Testis (tissue), 3 donors: ENCODE data around the gene ALDH1L1. TPM values are rescaled to one million over a fixed set of nuclear protein-coding genes. Genes with fewer than 3 reads are reported as not detected.

ENCODE experiments used
- DNase-seq: peaks from one replicate; pipeline ENCODE4 v3.0.0-alpha.2; 2019
- H3K27ac ChIP-seq, 2 donors: fragments of 200-600 bp; sonication (generic); one replicate each; pipeline ENCODE4 v1.5.1; 2019
- H3K27me3 ChIP-seq: fragments of 200-600 bp; sonication (generic); one replicate; pipeline ENCODE4 v1.5.1; 2019
- H3K36me3 ChIP-seq: fragments of 200-600 bp; sonication (generic); one replicate; pipeline ENCODE4 v1.5.1; 2017; ENCODE audit warnings: low read depth; ENCODE audit errors: missing control alignments
- H3K4me1 ChIP-seq: fragments of 200-600 bp; sonication (generic); one replicate; pipeline ENCODE4 v1.5.1; 2019
- H3K4me3 ChIP-seq, 2 donors: fragments of 200-600 bp; sonication (generic); one replicate each; pipeline ENCODE4 v1.5.1; 2017 to 2019
- H3K9me3 ChIP-seq: fragments of 200-600 bp; sonication (generic); one replicate; pipeline ENCODE4 v1.5.1; 2017
- POLR2A ChIP-seq: fragments of 450-650 bp; IDR thresholded peaks from one replicate; pipeline ENCODE4 v1.6.1; 2017; ENCODE audit warnings: antibody characterized with exemption, mild to moderate bottlenecking, moderate library complexity
- WGBS, 2 donors: methylation state at CpG; one replicate each; pipeline ENCODE4 v1.1.5; 2018; 5-methylcytosine and 5-hydroxymethylcytosine counted together
- intact Hi-C: fragments of 100-400 bp; cut with DNase I; formaldehyde crosslinking; loops from one replicate; pipeline ENCODE4 v1.15.1; 2023; ENCODE audit warnings: low total_unique reads
- polyA plus RNA-seq: library from polyadenylated mRNA; stranded (reverse); fragments of 350-450 nt; fragmentation: Illumina TruSeq; extraction: RNeasy Lipid Tissue Mini Kit (QIAGEN cat#74804); gene quantifications from one replicate; pipeline ENCODE4 v1.2.3, GENCODE V29; 2014; ENCODE audit warnings: low read depth, low replicate concordance; ENCODE audit not compliant: insufficient read depth
- total RNA-seq, 2 donors: library from RNA; depleted of rRNA; stranded (reverse); fragments of >200 nt; gene quantifications; one replicate each; pipeline ENCODE4 v1.2.3, GENCODE V29; 2016
- TF ChIP-seq, protein P1 (sequence below), 3 experiments: fragments of 450-650 bp in 2 of 3; fragments of 200-600 bp in 1 of 3; sonication (generic) in 1 of 3; IDR thresholded peaks; one replicate each; pipeline ENCODE4 v1.5.1; 2016 to 2019; ENCODE audit warnings: antibody characterized with exemption in 3 of 3, mild to moderate bottlenecking in 2 of 3, moderate library complexity in 1 of 3

The ALDH1L1 gene
- total and polyA plus RNA-seq, 3 donors from 2014 or later, result 19.6 to 73.8 (median 67.5) TPM

DNA sequence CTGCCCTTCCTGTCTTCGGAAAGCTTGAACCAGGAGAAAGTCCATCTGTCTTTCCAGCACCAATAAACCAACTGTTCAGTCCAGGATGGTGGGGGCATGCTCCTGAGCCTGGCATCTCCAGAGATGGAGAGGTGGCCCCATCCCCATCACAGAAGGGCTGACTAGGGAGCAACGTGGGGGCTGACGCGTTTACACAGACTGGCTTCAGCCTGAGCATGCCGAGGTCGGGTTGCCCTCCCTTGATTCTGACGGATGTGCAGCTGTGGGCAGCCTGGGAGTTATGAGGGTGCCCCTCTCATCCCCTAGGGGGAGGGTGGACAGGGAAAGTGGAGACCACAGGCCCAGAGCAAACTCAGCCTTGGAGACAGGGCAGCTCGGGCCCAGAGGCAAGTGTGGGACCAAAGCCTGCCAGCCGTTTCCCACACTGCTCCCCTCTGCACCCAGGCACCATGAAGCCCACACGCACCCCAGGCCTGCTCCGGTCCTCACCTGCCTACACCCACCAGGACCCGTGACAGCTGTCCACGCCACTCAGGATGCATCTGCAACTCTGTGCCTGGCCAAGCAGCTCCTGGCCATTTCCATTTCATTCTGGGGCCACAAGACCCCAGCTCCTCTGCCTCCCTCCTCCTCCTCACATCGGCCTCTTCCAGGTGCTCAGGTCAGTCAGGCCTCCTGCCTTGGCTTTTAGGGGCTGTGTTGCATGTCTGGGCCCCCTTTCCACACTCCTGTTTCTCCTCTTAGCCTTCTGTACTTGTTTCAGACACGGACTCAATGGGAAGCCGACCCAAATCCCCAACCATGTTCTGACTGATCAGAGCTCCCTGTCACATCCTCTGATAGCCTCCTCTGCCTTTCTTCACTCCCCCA, 48.3 kb downstream of the ALDH1L1 start:
- TF ChIP-seq POLR2A, result no peak
- TF ChIP-seq, protein P1, sequence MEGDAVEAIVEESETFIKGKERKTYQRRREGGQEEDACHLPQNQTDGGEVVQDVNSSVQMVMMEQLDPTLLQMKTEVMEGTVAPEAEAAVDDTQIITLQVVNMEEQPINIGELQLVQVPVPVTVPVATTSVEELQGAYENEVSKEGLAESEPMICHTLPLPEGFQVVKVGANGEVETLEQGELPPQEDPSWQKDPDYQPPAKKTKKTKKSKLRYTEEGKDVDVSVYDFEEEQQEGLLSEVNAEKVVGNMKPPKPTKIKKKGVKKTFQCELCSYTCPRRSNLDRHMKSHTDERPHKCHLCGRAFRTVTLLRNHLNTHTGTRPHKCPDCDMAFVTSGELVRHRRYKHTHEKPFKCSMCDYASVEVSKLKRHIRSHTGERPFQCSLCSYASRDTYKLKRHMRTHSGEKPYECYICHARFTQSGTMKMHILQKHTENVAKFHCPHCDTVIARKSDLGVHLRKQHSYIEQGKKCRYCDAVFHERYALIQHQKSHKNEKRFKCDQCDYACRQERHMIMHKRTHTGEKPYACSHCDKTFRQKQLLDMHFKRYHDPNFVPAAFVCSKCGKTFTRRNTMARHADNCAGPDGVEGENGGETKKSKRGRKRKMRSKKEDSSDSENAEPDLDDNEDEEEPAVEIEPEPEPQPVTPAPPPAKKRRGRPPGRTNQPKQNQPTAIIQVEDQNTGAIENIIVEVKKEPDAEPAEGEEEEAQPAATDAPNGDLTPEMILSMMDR (IDR thresholded peaks at IDR 0.05), result no peak
- Histone ChIP-seq H3K4me1 (no peaks in the 10 kb centered on the region), H3K9me3 (no peaks in the 10 kb centered on the region), H3K27me3 (no peaks in the 10 kb centered on the region), H3K36me3 (no peaks in the 10 kb centered on the region), H3K27ac (no peak overlapping the region), H3K4me3 (no peak overlapping the region)
- WGBS, 2 donors, result 77 to 80% methylated on average over 12 to 16 of the region's 16 CpGs
- intact Hi-C loops, result loop anchor here (10.0 kb wide), 1 partner anchor 263 kb away; the partner anchor contains the start of gene CFAP100
- peak; percentile 11 for DNase-seq

GRCh38 chr3:126130981-126131745, 49.2 kb downstream of the ALDH1L1 start:
- DNase-seq, result peak; percentile 9
- Histone ChIP-seq H3K36me3 (no peaks in the 10 kb centered on the region), H3K27ac (no peak overlapping the region), H3K9me3 (no peaks in the 10 kb centered on the region), H3K4me1 (no peaks in the 10 kb centered on the region), H3K4me3 (no peak overlapping the region), H3K27me3 (no peaks in the 10 kb centered on the region)
- intact Hi-C loops, result loop anchor here (10.0 kb wide), 1 partner anchor 264 kb away; the partner anchor contains the start of gene CFAP100
- WGBS, 2 donors, result 83 to 85% methylated on average over 11 to 18 of the region's 19 CpGs
- TF ChIP-seq, protein P1 (IDR thresholded peaks at IDR 0.05), result no peak
- no peak for TF ChIP-seq POLR2A

DNA sequence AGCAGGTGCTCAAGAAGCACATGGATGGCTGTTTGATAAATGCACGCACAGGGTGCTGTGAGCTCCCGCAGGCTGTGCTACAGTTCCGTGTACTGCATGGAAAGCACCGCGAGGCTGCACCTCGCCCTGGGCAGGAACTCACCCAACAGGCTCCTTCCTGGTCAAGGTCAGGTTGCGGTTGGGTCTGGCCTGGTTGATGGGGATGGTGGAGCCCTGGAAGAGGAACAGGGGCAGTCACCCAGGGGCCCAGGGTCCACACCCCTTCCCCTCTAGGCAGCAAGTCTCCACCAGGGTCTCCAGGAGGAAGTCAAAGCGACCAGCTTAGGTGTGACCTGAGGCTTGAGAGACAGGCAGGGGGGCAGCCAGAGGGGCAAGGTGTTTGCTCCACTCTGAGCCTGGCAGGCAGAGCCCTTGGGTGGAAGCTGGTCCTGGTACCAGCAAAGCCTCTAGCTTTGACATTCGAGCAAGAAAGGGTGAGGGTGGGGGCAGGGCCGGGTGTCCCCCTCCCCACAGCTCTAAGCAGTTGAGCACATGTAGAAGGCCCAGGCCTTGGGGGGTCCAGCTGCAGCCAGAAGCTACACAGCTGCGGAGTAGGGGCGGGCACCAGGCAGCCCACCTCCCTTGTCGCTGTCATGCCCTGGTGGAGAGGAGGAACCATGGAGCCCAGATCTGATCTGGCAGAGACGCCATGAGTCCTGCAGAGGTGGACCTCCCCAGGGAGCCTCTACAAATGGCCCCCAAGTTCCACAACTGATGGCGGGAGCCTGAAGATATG, 50.1 kb downstream of the ALDH1L1 start:
- Histone ChIP-seq H3K4me3 (no peak overlapping the region), H3K9me3 (no peaks in the 10 kb centered on the region), H3K4me1 (no peaks in the 10 kb centered on the region), H3K27me3 (no peaks in the 10 kb centered on the region), H3K27ac (no peak overlapping the region), H3K36me3 (no peaks in the 10 kb centered on the region)
- TF ChIP-seq, protein P1 (IDR thresholded peaks at IDR 0.05), result no peak
- TF ChIP-seq POLR2A, result no peak
- WGBS, 2 donors, result 85 to 87% methylated on average over 2 to 15 of the region's 15 CpGs
- DNase-seq, result peak; percentile 4
- intact Hi-C loops, result loop anchor here (10.0 kb wide), 1 partner anchor 265 kb away; the partner anchor contains the start of gene CFAP100

- no peaks in the 10 kb centered on the region for H3K36me3 ChIP-seq
- DNase-seq, result no peak
- 82 to 85% methylated on average over 13 to 16 of the region's 16 CpGs for WGBS, 2 donors
Measured at GRCh38 chr3:126129398-126129891, 50.9 kb downstream of the ALDH1L1 start.

More at GRCh38 chr3:126129398-126129891, 50.9 kb downstream of the ALDH1L1 start:
- H3K4me3 ChIP-seq, result no peak overlapping the region
- no peak for TF ChIP-seq POLR2A
- TF ChIP-seq, protein P1 (IDR thresholded peaks at IDR 0.05), result no peak
- no peak overlapping the region for H3K27ac ChIP-seq
- H3K27me3 ChIP-seq, result no peaks in the 10 kb centered on the region
- H3K4me1 ChIP-seq, result no peaks in the 10 kb centered on the region
- intact Hi-C loops, result no loop called here
- H3K9me3 ChIP-seq, result no peaks in the 10 kb centered on the region
